GM19043 (cell line): Measurements from ENCODE around the gene KRTAP5-2.

ENCODE experiments used
- ATAC-seq: cut with Tn5 transposase; IDR thresholded peaks from one replicate; pipeline ENCODE4 v1.9.1; 2021; ENCODE audit warnings: low read depth; ENCODE audit not compliant: unreplicated experiment

The KRTAP5-2 gene

DNA sequence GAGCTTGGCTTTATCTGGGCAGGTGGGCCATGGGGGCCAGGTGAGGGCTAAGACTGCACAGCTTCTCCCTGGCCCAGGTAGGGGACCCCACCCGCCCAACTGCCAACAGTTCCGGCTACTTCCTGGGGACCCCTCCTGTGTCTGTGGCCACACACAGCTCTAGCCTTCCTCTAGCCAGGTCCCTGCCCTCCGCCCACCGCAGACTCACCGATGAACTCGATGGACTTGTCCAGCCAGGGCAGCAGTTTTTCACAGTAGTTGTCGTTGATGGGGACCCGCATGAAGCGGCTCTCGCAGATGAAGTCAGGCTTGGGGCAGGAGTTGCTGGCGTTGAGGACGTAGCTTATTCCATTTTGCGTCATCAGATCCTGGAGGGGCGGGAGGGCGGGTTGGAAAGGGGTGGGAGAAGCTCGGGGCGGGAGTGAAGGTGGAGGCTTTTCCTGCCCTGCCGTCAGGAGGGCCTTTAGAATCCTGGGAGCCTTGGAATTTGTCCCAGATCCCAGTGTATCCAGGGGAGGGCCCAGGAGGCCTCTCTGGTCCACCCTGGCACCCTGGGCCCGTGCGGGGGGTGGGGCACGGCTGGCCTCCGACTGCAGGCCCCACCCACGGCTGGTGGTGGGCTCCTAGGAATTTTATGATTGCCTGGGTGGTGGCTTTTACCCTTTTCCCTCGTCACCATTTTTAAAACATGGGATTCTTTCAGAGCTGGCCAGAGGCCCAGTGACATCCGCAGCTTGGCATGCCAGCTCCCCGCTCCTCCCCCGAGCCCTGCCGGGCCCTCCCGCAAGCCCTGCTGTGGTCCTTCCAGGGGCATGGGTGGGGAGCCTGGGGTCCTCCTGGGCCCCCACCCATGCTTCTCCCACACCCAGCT is 40.0 kb downstream of the KRTAP5-2 start:
- no peak for ATAC-seq

DNA sequence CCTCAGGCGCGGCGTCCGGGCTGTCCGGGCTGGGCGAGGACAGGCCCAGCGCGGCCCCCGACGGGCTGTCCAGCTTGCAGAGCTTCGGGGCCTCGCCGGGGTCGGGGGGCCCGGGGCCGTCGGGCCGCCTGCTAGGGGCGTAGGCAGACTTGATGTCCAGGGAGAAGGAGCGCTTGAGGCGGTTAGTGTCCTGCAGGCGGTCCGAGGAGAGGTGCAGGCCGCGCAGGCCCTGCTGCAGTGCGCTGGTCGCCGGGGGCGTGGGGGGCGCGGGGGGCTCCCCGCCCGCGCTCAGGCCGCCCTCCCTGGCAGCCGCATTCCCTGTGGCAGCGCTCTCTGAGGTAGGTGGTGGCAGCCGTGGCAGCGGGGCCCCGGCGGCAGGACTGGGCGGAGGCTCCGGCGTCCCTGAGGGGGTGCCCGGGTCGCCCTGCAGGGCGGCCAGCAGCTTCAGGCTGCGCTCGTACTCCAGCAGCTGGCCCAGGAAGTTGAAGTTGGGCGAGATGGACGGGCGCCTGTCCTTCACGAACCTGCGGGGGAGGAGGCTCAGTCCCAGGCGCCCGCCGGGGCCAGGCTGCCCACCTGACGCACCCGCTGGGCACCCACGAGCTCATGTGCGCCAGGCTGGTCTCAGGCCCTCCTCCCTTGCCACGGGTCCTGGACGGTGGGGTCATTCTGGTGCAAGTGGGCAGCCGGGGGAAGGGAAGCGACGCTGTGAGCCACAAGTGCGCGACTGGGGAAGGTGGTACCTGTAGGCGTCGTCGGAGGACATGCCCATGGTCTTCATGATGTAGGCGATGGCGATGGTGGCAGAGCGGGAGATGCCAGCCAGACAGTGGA is 40.8 kb downstream of the KRTAP5-2 start:
- no peak for ATAC-seq

DNA sequence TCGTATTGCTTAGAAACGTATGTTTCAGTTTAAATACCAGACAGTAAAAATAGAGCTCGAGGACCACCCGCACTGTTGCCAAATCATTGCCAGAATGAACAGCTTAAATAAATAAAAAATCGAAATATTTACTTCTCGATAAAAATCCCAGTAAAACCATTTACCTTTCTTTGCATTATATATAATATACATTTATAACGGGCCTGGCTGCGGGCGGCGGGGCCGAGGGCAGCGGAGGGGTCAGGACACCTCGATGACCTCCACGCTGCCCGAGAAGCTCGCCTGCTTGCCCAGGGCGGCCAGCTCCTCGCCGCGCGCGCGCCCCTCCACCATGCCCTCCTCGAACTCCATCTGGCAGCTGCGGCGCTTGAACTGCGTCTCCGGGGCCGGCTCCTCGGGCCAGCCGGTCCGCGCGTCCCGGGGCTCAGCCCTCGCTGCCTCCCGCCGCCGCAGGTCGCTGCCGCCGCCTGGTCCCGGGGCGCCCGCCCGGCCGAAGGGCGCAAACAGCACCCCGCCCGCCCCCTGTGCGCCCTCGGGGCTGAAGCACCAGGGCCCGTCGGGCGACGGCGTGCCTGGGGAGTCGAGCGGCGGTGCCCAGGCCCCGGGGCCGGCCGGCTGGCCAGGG is 41.7 kb downstream of the KRTAP5-2 start:
- no peak for ATAC-seq

DNA sequence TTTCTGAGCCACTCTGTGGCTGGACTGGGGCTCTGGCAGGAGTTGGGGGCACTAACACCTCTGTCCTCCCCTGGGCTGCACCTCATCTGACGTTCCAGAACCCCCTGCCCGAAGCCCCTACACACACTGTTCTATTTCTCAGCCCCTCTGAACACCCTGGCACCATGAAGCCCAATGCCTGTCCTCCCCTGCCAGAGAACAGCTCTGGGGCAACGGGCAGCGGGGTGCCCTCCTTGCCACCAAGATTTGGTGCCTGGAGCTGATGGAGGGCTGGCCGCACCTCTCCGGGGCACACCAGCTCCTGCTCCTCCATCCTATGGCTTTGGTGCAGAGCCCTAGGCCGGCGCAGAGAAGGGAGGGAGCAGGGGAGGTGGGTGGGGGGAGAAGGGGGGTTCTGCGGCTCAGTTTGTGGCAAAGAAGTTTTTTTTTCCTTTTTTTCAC is 42.4 kb downstream of the KRTAP5-2 start:
- ATAC-seq, result no peak

DNA sequence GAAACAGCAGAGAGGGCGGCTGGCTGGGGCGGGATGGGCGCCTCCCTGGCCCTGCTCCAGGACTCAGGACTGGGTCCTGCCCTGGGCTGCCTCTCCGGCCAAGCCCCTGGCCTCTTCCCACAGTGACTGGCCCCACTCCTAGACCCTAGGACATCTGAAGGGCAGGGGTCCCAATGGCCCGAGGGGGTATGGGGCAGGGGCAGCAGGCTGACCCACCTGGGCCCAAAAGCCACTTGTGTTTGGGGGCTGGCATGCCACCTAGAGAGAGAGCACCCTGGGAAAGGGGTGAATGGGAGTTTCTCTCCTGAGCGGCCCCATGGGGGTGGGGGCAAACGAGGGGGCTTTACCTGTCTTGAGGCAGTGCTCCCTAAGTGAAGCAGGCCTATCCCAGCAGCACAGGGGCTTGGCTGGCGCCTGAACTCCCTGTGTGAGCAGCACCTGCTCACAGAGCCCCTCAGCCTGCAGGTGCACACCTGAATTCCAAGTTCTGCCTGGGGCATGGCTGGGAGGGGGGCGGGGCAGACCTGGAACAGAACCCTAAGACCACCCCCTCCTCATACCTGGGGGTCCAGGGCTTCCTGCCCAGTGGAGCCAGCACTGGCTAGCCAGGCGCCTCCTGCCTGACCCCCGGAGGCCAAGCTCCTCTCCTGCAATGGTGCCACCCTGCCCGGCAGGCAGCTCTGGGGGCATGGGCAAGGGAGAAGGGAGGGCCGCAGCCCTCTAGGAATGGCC is 42.9 kb downstream of the KRTAP5-2 start:
- no peak for ATAC-seq

DNA sequence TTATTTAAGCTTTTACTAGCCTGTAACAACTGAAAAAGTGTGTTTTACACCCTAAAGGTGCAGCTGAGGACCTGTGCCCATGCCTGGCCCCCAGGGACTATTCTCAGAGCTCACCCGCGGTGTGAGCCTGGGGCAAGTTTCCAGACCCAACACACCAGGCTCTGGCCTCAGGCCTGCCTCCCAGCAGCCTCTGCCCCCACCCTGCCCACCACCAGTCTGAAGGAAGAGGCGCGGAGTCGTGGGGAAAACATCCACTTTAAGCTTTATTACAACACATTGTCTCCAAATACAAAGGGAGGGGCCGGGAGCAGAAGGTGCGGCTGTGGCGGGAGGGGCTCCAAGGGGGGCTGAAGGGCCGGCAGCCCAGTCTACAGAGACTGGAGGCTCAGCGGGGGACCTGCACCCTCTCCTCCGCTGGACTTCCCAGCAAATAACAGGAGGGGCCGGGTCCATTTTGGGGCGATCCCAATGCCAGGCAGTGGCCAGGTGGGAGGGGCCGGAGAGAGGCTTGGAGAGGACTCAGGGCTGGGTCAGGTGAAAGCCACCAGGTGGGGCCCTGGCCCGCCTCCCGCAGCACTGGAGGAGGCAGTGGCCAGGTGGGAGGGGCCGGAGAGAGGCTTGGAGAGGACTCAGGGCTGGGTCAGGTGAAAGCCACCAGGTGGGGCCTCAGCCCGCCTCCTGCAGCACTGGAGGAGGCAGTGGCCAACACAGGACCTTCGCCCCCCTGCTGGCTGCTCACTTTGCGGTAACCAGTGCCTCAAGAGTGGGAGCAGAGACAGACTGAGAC is 44.1 kb downstream of the KRTAP5-2 start:
- no peak for ATAC-seq

DNA sequence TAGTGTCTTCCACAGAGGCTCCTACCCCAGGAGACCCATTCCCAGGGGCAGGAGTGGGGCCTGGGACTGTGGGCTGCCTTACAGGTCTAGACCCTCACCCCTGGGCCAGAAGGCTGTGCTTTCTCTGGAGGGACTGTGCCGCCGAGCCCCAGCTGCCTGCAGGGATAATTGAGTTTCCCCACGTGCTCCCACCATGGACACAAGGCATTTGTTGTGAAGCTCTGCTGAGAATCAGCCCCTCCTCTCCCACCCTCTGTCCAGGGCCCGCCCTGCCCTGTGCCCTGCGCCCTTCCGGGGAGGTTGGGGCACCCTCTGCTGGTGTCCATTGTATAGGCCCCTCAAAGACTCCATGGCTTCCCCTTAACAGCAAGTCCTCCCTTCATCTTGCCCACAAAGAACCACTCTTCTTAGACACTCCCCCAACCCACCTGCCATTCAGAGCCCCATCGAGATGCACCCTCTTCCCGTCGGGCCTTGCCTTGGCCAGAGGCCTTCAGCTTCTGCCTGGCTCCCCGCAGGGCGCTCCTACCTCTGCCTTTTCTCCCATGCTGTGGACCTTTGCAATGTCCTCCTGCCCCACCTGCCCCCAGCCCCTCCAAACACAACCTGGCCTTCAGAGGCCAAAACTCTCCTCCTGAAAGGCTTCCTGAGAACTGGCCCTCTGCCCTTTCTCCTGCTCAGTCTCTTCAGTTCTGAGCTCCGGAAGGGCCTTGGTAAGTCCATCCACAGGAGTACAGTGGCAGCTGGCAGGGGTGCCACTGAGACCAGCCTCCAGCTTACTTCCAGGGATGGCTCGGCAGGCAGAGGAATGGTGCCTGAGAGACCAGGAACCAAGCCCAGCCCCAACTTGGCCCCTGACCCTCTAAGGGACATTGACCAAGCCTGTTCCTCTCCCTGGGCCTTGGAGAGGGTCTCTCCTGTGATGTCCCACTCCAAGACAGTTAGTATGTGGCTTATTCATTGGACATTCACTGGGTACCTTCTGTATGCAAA is 48.5 kb downstream of the KRTAP5-2 start:
- ATAC-seq, result no peak

DNA sequence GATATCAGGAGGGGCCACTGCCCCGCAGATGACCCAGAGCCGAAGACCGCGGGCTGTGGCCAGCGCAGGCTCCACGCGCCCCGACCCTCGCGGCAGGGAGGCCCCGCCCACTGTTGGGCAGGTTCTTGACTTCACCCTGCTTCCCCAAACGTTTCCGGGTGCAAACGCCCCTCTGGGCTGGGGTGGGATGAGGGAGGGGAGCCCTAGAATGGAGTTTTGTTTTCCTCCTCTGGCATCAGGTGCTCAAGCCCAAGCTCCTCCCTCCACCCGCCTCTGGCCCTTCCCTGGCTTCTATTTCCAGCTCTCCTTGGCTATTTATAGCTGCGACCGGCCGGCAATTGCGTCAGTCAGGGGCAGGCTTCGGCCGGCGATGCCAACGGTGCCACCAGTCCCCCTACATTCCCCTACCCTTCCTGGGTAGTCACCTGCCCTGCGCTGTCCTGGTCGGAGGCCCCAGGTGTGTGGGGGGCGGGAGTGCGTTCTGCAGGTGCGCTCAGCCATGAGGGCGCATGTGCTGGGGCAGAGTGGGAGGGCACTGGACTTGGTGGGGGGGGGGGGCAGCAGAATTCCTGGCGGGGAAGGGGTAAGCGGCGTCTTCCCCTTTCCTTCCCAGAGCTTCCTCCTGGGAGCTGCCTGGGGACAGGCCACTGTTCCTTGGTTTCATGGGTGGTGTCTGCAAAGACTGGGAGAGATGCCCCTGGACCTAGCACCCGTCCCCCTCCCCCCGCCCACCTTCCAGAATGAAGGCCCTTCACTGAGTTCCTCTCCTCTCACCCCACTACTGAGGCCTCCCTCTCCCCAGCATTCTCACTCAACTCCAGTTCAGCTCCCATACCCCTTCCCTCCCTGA is 49.6 kb downstream of the KRTAP5-2 start:
- ATAC-seq, result no peak

DNA sequence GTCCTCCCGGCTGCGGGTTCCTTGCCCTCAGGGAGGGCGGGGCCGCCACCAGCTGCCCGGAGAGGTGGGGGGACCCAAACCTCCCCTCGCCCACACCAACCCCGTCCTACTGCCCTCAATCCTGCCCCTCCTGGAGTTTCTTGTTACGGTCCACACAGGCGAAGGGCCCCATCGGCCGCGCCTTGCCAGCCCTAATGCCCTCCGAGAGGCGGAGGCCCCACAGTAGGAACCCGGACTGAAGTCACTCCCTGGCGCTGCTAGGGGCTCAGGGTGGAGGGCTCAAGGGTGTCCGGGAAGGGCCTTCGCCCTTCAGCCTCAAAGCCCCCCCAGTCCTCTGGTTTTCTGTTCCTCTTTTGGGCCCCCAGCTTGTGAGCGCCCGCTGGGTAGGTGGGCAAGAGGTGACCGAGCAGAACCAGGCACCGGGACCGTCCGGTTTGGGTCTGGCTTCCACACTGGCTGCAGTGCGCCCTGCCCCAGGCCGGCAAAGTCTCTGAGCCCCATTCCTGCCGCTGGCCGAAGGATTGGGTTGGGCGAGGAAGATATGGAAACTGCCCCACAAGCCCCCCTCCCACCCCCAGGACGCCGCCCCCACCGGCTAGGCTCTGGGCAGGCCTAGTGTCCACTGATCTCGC is 50.5 kb downstream of the KRTAP5-2 start:
- no peak for ATAC-seq
